C4-2B (cell line): ENCODE results near the gene SDK2.

ENCODE experiments used
- H3K27ac ChIP-seq: fragments of 450-650 bp; 2 replicates; pipeline ENCODE4 v1.5.1; 2017
- CTCF ChIP-seq: fragments of 450-650 bp; conservative IDR thresholded peaks from 2 replicates; pipeline ENCODE4 v1.5.1; 2017; ENCODE audit warnings: mild to moderate bottlenecking
- ZFX ChIP-seq: fragments of 450-650 bp; IDR thresholded peaks from 2 replicates; pipeline ENCODE4 v1.6.1; 2017

The SDK2 gene

GRCh38 chr17:73667181-73667959 is 23.1 kb upstream of the SDK2 start:
- TF ChIP-seq ZFX (no peak), CTCF (no peak)
- H3K27ac ChIP-seq: no peak overlapping the region

- no peak overlapping the region for H3K27ac ChIP-seq
- TF ChIP-seq ZFX: no peak
- no peak for TF ChIP-seq CTCF
Observed at GRCh38 chr17:73663614-73664013, 19.4 kb upstream of the SDK2 start.

- TF ChIP-seq CTCF (no peak), ZFX (no peak)
- H3K27ac ChIP-seq: no peak overlapping the region
Observed at GRCh38 chr17:73660366-73660765, 16.1 kb upstream of the SDK2 start.

GRCh38 chr17:73658821-73659515 is 14.7 kb upstream of the SDK2 start:
- TF ChIP-seq ZFX (no peak), CTCF (no peak)
- H3K27ac ChIP-seq: no peak overlapping the region

- no peak for TF ChIP-seq ZFX
- peak; percentile 79 for TF ChIP-seq CTCF
- H3K27ac ChIP-seq: no peak overlapping the region
Observed at GRCh38 chr17:73657473-73658116, 13.3 kb upstream of the SDK2 start.

- TF ChIP-seq ZFX (no peak), CTCF (no peak)
- no peak overlapping the region for H3K27ac ChIP-seq
Observed at GRCh38 chr17:73654241-73654640, 10.0 kb upstream of the SDK2 start.

GRCh38 chr17:73653810-73654209 is 9.6 kb upstream of the SDK2 start:
- no peak for TF ChIP-seq CTCF
- H3K27ac ChIP-seq: no peak overlapping the region
